Peyer's patch (tissue), 4 donors: ENCODE measurements around the gene AP2S1. TPM values are rescaled to one million over a fixed set of nuclear protein-coding genes. Genes with fewer than 3 reads are reported as not detected.

Source experiments
- DNase-seq, 3 donors: peaks; one replicate each; pipeline ENCODE4 v3.0.0-alpha.2; 2017 to 2019
- H3K27ac ChIP-seq, 4 donors: fragments of 200-600 bp; sonication (generic); one replicate each; pipeline ENCODE4 v1.5.1; 2016 to 2019
- H3K27me3 ChIP-seq, 2 donors: fragments of 200-600 bp; sonication (generic); one replicate each; pipeline ENCODE4 v1.5.1; 2019
- H3K36me3 ChIP-seq, 3 donors: fragments of 200-600 bp; sonication (generic); one replicate each; pipeline ENCODE4 v1.5.1; 2016 to 2019
- H3K4me1 ChIP-seq, 4 donors: fragments of 200-600 bp; sonication (generic); one replicate each; pipeline ENCODE4 v1.5.1; 2016 to 2019
- H3K4me3 ChIP-seq, 4 donors: fragments of 200-600 bp; sonication (generic); 1 replicate in 3 of 4; 2 replicates in 1 of 4; pipeline ENCODE4 v1.5.1; 2016 to 2019; ENCODE audit warnings: mild to moderate bottlenecking in 1 of 4
- H3K9me3 ChIP-seq, 4 donors: fragments of 200-600 bp; sonication (generic); one replicate each; pipeline ENCODE4 v1.5.1; 2016 to 2019; ENCODE audit warnings: mild to moderate bottlenecking in 1 of 4
- CTCF ChIP-seq, 6 experiments: fragments of 450-650 bp in 4 of 6; fragments of 200-600 bp in 2 of 6; sonication (generic) in 1 of 6; IDR thresholded peaks; one replicate each; pipeline ENCODE4 v1.5.1; 2017 to 2019; ENCODE audit warnings: antibody characterized with exemption in 6 of 6, mild to moderate bottlenecking in 3 of 6, moderate library complexity in 1 of 6
- POLR2A ChIP-seq, 2 donors: fragments of 450-650 bp; IDR thresholded peaks; one replicate each; pipeline ENCODE4 v1.5.1; 2017; ENCODE audit warnings: antibody characterized with exemption in 2 of 2, mild to moderate bottlenecking in 2 of 2, moderate library complexity in 2 of 2
- total RNA-seq, 4 donors: library from RNA; depleted of rRNA; stranded (reverse); fragments of >200 nt; gene quantifications; one replicate each; pipeline ENCODE4 v1.1.0, GENCODE V29; 2016

AP2S1 gene
- total RNA-seq, 4 donors from 2014 or later: 56.9 to 83.6 (median 64.5) TPM

- Histone ChIP-seq H3K27me3 (no peaks in the 10 kb centered on the region), H3K4me3 (no peak overlapping the region), H3K27ac (no peak overlapping the region), H3K4me1 (peaks cover 4 to 15% (median 8%) of the 10 kb centered on the region in 4 donors), H3K36me3 (peaks cover 0 to 38% (median 0%) of the 10 kb centered on the region in 3 donors), H3K9me3 (no peaks in the 10 kb centered on the region)
- peak in 2 of 3 donors; percentile 29 to 41 for DNase-seq
- no peak for TF ChIP-seq POLR2A (IDR thresholded peaks at IDR 0.05)
- no peak for TF ChIP-seq CTCF (IDR thresholded peaks at IDR 0.05)
These were observed 4.6 kb downstream of the AP2S1 start for GRCh38 chr19:46845959-46846459.

GRCh38 chr19:46844067-46844489, 6.6 kb downstream of the AP2S1 start:
- Histone ChIP-seq H3K36me3 (peaks cover 0 to 46% (median 0%) of the 10 kb centered on the region in 3 donors), H3K9me3 (no peaks in the 10 kb centered on the region), H3K4me1 (peaks cover 0 to 12% (median 0%) of the 10 kb centered on the region in 4 donors), H3K27me3 (no peaks in the 10 kb centered on the region), H3K27ac (peak overlapping the region in 2 of 4 donors; percentile 5 to 12), H3K4me3 (no peak overlapping the region)
- DNase-seq: no peak
- TF ChIP-seq CTCF (IDR thresholded peaks at IDR 0.05) (no peak), POLR2A (IDR thresholded peaks at IDR 0.05) (no peak)

- H3K27me3 ChIP-seq: no peaks in the 10 kb centered on the region
- H3K27ac ChIP-seq: no peak overlapping the region
- H3K4me3 ChIP-seq: no peak overlapping the region
- H3K9me3 ChIP-seq: no peaks in the 10 kb centered on the region
- TF ChIP-seq CTCF (IDR thresholded peaks at IDR 0.05) (no peak), POLR2A (IDR thresholded peaks at IDR 0.05) (no peak)
- DNase-seq: no peak
- H3K4me1 ChIP-seq: peaks cover 0 to 12% (median 0%) of the 10 kb centered on the region in 4 donors
- H3K36me3 ChIP-seq: peaks cover 0 to 56% (median 0%) of the 10 kb centered on the region in 3 donors
These were observed 7.9 kb downstream of the AP2S1 start for GRCh38 chr19:46842791-46843190.

- Histone ChIP-seq H3K36me3 (peaks cover 0 to 55% (median 0%) of the 10 kb centered on the region in 3 donors), H3K4me3 (no peak overlapping the region), H3K4me1 (peaks cover 0 to 12% (median 0%) of the 10 kb centered on the region in 4 donors), H3K27ac (peak overlapping the region in 3 of 4 donors; percentile 3 to 61 (median 50)), H3K27me3 (no peaks in the 10 kb centered on the region), H3K9me3 (no peaks in the 10 kb centered on the region)
- peak in 1 of 3 donors; percentile 66 for DNase-seq
- no peak for TF ChIP-seq CTCF (IDR thresholded peaks at IDR 0.05)
- TF ChIP-seq POLR2A (IDR thresholded peaks at IDR 0.05): no peak
These were observed 9.1 kb downstream of the AP2S1 start for GRCh38 chr19:46841458-46842083.

GRCh38 chr19:46840498-46840942, 10.1 kb downstream of the AP2S1 start:
- no peaks in the 10 kb centered on the region for H3K27me3 ChIP-seq
- H3K4me1 ChIP-seq: peaks cover 0 to 12% (median 0%) of the 10 kb centered on the region in 4 donors
- no peak overlapping the region for H3K4me3 ChIP-seq
- H3K9me3 ChIP-seq: no peaks in the 10 kb centered on the region
- H3K27ac ChIP-seq: peak overlapping the region in 3 of 4 donors; percentile 41 to 90 (median 61)
- TF ChIP-seq CTCF (IDR thresholded peaks at IDR 0.05) (peak; percentile 65 to 94 (median 86)), POLR2A (IDR thresholded peaks at IDR 0.05) (peak in 1 of 2 donors; percentile 9)
- H3K36me3 ChIP-seq: peaks cover 0 to 54% (median 0%) of the 10 kb centered on the region in 3 donors
- no peak for DNase-seq
